OCI-M1 (cell line): ENCODE measurements around the gene CRACR2B.

Source experiments
- DNase-seq: peaks from one replicate; lab custom pipeline; 2025; lab: John Stamatoyannopoulos, UW

Gene CRACR2B

GRCh38 chr11:868802-869201, 41.1 kb downstream of the CRACR2B start:
- no peak for DNase-seq

DNA sequence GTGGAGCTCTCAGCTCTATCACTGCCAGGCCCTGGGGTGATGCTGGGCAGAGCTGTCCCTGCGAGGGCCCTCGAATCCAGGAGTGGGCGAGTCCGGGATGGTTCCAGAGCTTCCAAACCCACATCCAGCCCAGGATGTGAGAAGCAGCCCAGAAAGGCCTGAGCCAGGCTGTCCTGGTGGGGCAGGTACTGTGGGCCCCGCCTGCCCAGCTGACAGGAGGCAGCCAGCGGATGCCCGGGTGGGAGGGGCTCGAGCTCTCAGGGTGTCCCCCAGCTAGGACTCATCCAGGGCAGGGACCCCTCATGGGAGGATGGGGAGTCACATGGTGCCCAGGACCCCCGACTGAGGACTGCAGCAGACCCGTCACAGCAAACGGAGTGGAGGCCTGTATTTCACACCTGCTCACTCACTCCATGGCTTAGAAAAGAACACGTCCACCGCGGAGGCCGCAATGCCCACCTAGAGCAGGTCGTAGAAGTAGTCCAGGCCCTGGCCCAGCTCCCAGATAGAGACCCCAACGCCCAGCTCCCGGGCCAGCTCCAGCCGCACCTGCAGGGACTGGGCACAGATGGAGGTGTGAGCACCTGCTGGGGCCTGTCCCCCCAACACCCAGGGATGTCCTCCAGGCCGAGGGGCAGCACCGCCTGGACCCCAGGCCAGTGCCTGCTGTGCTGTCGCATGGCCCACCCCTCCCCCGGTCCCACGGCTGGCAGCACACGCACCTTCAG, 41.8 kb downstream of the CRACR2B start:
- DNase-seq: no peak

DNA sequence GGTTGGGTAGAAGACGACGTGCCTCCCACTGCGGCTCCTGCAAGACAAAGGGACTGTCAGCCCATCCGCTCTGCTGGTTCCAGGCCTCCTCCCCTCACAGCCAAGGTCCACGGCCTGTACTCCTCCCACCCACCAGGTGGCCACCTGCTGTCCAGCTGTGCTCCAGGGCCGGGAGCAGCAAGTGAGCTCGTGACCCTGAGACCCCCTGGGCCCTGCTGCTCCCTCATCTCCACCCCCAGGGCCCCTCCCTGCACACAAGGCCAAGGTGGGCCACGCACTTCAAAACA, 42.4 kb downstream of the CRACR2B start:
- DNase-seq: no peak

GRCh38 chr11:870418-870817, 42.7 kb downstream of the CRACR2B start:
- DNase-seq: no peak

GRCh38 chr11:871472-871871, 43.8 kb downstream of the CRACR2B start:
- DNase-seq: no peak

DNA sequence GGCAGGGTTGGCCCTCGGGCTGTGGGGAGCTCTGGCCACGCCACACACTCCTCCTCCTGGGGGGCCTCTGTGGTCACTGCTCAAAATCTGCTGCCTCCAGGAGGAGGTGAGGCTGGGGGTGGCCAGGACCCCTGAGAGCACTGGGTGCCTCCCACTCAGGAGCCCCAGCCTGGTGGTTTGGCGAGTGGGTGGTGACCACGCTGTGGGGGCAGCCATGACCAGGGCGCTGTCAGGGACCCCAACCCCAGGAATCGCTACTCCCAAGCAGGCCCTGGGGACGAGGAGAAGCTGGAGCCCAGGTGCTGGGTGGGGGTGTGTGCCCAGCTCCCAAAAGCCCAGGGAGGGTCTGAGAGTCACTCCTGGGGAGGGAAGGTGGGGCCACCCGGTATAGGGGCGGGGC, 45.1 kb downstream of the CRACR2B start:
- DNase-seq: no peak

- no peak for DNase-seq
Observed at GRCh38 chr11:873706-874105, 46.0 kb downstream of the CRACR2B start.

GRCh38 chr11:875203-875602, 47.5 kb downstream of the CRACR2B start:
- no peak for DNase-seq

- DNase-seq: no peak
Observed at GRCh38 chr11:875769-876301, 48.1 kb downstream of the CRACR2B start.

DNA sequence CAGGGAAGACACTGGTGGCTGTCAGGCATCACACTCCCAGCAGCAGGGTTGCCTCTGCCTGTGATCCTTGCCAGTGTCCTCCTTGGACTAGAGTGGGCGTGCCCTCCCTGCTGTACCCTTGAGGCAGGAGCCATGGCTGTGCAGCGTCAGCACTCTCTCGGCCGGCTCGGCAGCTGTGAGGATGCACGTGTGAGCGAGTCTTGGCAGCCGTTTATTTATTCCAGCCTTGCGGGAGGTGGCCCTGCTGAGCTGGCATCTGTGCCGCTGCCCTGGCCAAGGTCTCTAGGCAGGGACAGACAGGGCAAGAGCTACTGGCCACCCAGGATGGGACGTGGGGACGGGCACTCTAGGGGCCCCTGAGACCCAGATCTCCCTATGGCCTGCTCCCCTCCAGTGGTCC, 48.8 kb downstream of the CRACR2B start:
- DNase-seq: no peak

DNA sequence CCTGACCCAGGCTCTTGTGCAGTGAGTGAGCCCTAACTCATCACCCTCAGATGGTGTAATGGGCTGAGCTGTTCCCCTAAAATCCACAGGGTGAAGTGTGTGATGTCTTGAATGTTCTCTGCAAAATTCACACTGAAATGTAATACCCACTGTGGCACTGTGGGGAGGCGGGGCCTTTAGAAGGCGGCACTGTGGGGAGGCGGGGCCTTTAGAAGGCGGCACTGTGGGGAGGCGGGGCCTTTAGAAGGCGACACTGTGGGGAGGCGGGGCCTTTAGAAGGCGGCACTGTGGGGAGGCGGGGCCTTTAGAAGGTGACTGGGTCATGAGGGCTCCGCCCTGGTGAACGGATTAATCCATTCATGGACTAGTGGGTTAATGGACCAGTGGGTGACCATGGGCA, 49.8 kb downstream of the CRACR2B start:
- no peak for DNase-seq

DNA sequence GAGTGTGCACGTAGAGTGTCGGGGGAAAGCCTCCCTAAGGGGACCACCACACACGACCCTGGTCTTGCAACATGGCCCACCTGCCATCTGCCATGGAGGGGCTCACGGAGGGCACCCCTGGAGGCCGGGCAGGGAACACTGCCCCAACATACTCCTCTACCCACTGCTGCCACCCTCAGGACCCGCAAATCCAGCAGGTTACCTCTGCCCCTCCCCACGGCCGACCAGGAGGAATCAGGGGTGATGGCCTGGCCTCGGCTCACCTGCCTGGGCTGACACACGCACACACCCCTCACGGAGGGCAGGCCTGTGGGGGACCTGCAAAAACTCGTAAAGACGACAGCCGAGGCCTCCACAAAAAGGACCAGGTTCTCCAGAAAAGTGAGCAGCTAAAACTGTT, 52.7 kb downstream of the CRACR2B start:
- no peak for DNase-seq
